GM19463 (cell line): ENCODE results near the gene C1QBP.
"Not testable (repeated sequence)": the region's sequence is repeated elsewhere in the genome, so short reads cannot be mapped to it uniquely, and the experiment has no call there.

Experiments
- ATAC-seq: cut with Tn5 transposase; IDR thresholded peaks from one replicate; pipeline ENCODE4 v1.9.1; 2021; ENCODE audit warnings: mild to moderate bottlenecking, moderate library complexity; ENCODE audit not compliant: unreplicated experiment

The C1QBP gene

GRCh38 chr17:5434984-5435383, 4.0 kb downstream of the C1QBP start:
- no peak for ATAC-seq

GRCh38 chr17:5431949-5432556, 6.9 kb downstream of the C1QBP start:
- no peak for ATAC-seq

- not testable (repeated sequence) for ATAC-seq
These were observed 7.7 kb downstream of the C1QBP start for GRCh38 chr17:5431234-5431633.

GRCh38 chr17:5430413-5430999, 8.4 kb downstream of the C1QBP start:
- ATAC-seq = no peak

- ATAC-seq = no peak
These were observed 9.6 kb downstream of the C1QBP start for GRCh38 chr17:5429191-5429887.

GRCh38 chr17:5425826-5426225, 13.1 kb downstream of the C1QBP start:
- no peak for ATAC-seq

GRCh38 chr17:5424909-5425308, 14.0 kb downstream of the C1QBP start:
- ATAC-seq = no peak

GRCh38 chr17:5422505-5422904, 16.4 kb downstream of the C1QBP start:
- ATAC-seq = no peak

- ATAC-seq = peak; percentile 57
These were observed 18.8 kb downstream of the C1QBP start, which contains the start of gene RPAIN for GRCh38 chr17:5419959-5420653. TSS of gene RPAIN (plus strand) at chr17:5420182. CDS start at chr17:5420211, 29 bp downstream.

GRCh38 chr17:5419356-5419958, 19.5 kb downstream of the C1QBP start, which contains the start of gene NUP88:
TSS of gene NUP88 (minus strand) at chr17:5419662. CDS start at chr17:5419650, 12 bp downstream.
- peak; percentile 90 for ATAC-seq

GRCh38 chr17:5418858-5419355, 20.0 kb downstream of the C1QBP start:
- ATAC-seq = no peak

- ATAC-seq = no peak
These were observed 22.1 kb downstream of the C1QBP start for GRCh38 chr17:5416901-5417300.

GRCh38 chr17:5413682-5414081, 25.3 kb downstream of the C1QBP start:
- no peak for ATAC-seq

GRCh38 chr17:5410594-5411272, 28.2 kb downstream of the C1QBP start:
- no peak for ATAC-seq

- no peak for ATAC-seq
These were observed 30.8 kb downstream of the C1QBP start for GRCh38 chr17:5408186-5408585.

- ATAC-seq = no peak
These were observed 33.6 kb downstream of the C1QBP start for GRCh38 chr17:5405400-5405799.

GRCh38 chr17:5399767-5400166, 39.2 kb downstream of the C1QBP start:
- no peak for ATAC-seq

GRCh38 chr17:5396612-5397011, 42.3 kb downstream of the C1QBP start:
- ATAC-seq = no peak

GRCh38 chr17:5391678-5392077, 47.3 kb downstream of the C1QBP start:
- no peak for ATAC-seq
